Mesendoderm (in vitro differentiated cells): ENCODE data around the gene ZBTB22.

Experiments
- DNase-seq: peaks from one replicate; pipeline ENCODE4 v3.0.0; 2013
- H2AK5ac ChIP-seq: 2 replicates; pipeline ENCODE4 v1.6.1; 2013; ENCODE audit warnings: low read length, inconsistent platforms
- H2BK120ac ChIP-seq: 2 replicates; pipeline ENCODE4 v1.6.1; 2013; ENCODE audit warnings: low read depth, mild to moderate bottlenecking, low read length, moderate library complexity, mixed read lengths
- H2BK15ac ChIP-seq: replicated peaks from 2 replicates; pipeline ENCODE4 v1.6.1; 2013; ENCODE audit warnings: low read depth, mild to moderate bottlenecking, moderate library complexity
- H2BK5ac ChIP-seq: 2 replicates; pipeline ENCODE4 v1.6.1; 2013; ENCODE audit warnings: low read length, inconsistent platforms
- H3K18ac ChIP-seq: 2 replicates; pipeline ENCODE4 v1.6.1; 2013; ENCODE audit warnings: mild to moderate bottlenecking, low read length, mixed read lengths
- H3K23ac ChIP-seq: one replicate; pipeline ENCODE4 v1.6.1; 2013; ENCODE audit warnings: low read length
- H3K27ac ChIP-seq: 2 replicates; pipeline ENCODE4 v1.5.1; 2013; ENCODE audit warnings: low read depth, mild to moderate bottlenecking, inconsistent platforms, low read length, moderate library complexity
- H3K27me3 ChIP-seq: 2 replicates; pipeline ENCODE4 v1.6.1; 2013; ENCODE audit warnings: low read length, control low read depth, mild to moderate bottlenecking, inconsistent platforms; ENCODE audit not compliant: insufficient read depth, poor library complexity
- H3K36me3 ChIP-seq: 2 replicates; pipeline ENCODE4 v1.6.1; 2013; ENCODE audit warnings: low read length, inconsistent platforms; ENCODE audit not compliant: control insufficient read depth, insufficient read depth
- H3K4ac ChIP-seq: one replicate; pipeline ENCODE4 v1.6.1; 2013; ENCODE audit warnings: low read depth, mild to moderate bottlenecking, low read length, moderate library complexity
- H3K4me1 ChIP-seq: 2 replicates; pipeline ENCODE4 v1.6.1; 2013; ENCODE audit warnings: low read depth, low read length, inconsistent platforms; ENCODE audit not compliant: control insufficient read depth
- H3K4me2 ChIP-seq: 2 replicates; pipeline ENCODE4 v1.6.1; 2013; ENCODE audit warnings: low read length
- H3K4me3 ChIP-seq: 2 replicates; pipeline ENCODE4 v1.5.1; 2013; ENCODE audit warnings: mild to moderate bottlenecking, low read length
- H3K56ac ChIP-seq: one replicate; pipeline ENCODE4 v1.6.1; 2013; ENCODE audit warnings: low read length
- H3K79me1 ChIP-seq: 2 replicates; pipeline ENCODE4 v1.6.1; 2013; ENCODE audit warnings: low read length, inconsistent platforms
- H3K79me2 ChIP-seq: 2 replicates; pipeline ENCODE4 v1.6.1; 2013; ENCODE audit warnings: mild to moderate bottlenecking, low read length; ENCODE audit not compliant: control insufficient read depth, insufficient read depth
- H3K9ac ChIP-seq: 2 replicates; pipeline ENCODE4 v1.6.1; 2013; ENCODE audit warnings: low read length, inconsistent platforms
- H4K5ac ChIP-seq: one replicate; pipeline ENCODE4 v1.6.1; 2013; ENCODE audit warnings: low read length
- H4K8ac ChIP-seq: one replicate; pipeline ENCODE4 v1.6.1; 2013; ENCODE audit warnings: low read depth, mild to moderate bottlenecking, control low read depth, low read length, moderate library complexity
- WGBS: extraction: QIAGEN DNeasy Blood & Tissue Kit; methylation state at CpG from one replicate; pipeline ENCODE4 v1.1.7; 2013; ENCODE audit warnings: low lambda C conversion rate, missing lambda C conversion rate; ENCODE audit not compliant: insufficient coverage; ENCODE audit errors: extremely low coverage; 5-methylcytosine and 5-hydroxymethylcytosine counted together

ZBTB22 gene

DNA sequence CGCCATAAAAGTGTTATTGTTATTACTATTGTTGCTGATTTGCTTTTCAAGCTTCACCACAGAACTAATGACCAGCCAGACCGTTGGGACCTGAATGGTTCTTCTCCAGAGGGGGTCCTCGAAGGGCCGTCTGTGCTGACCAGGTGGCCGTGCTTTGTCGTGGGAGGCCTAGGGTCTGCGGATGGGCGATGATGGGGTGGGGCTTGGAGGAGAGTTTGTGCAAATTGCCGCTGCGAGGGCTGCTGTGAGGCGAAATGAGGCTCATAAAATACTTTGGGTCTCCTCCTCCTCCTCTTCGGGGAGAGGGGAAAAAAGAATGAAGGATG is 6.0 kb upstream of the ZBTB22 start:
- H3K9ac ChIP-seq: peak overlapping the region; percentile 64
- no peak overlapping the region for H4K5ac ChIP-seq
- no peak for DNase-seq
- no CpG with 5 or more reads among the region's 12 CpGs for WGBS
- H3K4ac ChIP-seq: no peak overlapping the region
- H3K79me1 ChIP-seq: peaks cover 7% of the 10 kb centered on the region
- peak overlapping the region; percentile 43 for H3K4me3 ChIP-seq
- H3K23ac ChIP-seq: no peak overlapping the region
- no peak overlapping the region for H3K18ac ChIP-seq
- peaks cover 26% of the 10 kb centered on the region for H3K79me2 ChIP-seq
- H3K56ac ChIP-seq: peak overlapping the region; percentile 75
- peak overlapping the region; percentile 44 for H3K4me2 ChIP-seq
- H2BK5ac ChIP-seq: no peak overlapping the region
- no peak overlapping the region for H2AK5ac ChIP-seq
- peaks cover 9% of the 10 kb centered on the region for H3K4me1 ChIP-seq
- H3K27me3 ChIP-seq: no peaks in the 10 kb centered on the region
- H2BK120ac ChIP-seq: no peak overlapping the region
- no peak overlapping the region for H2BK15ac ChIP-seq
- H4K8ac ChIP-seq: no peak overlapping the region
- H3K36me3 ChIP-seq: peaks cover 5% of the 10 kb centered on the region
- H3K27ac ChIP-seq: no peak overlapping the region

DNA sequence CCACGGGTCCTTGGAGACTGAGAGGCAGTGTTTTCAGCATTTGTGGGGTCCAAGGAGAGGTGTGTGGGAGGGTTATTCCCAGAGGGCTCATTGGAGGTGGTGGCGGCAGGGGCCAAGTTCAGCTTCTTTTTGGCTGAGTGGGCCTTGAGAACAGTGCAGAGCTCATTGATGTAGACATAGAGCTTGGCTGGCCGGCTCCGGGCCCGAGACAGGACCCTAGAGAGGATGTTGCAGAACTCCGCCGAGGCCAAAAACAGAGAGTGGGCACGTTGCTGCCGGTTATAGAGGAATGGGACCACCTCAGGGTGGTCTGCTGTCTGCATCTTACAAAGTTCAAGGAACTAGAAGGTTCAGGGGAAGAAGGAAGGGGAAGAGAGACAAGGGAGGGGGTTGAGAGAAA is 3.7 kb upstream of the ZBTB22 start:
- no peak for DNase-seq
- Histone ChIP-seq H3K27me3 (no peaks in the 10 kb centered on the region), H3K36me3 (peaks cover 5% of the 10 kb centered on the region), H3K4ac (no peak overlapping the region), H4K8ac (no peak overlapping the region), H3K18ac (no peak overlapping the region), H3K9ac (peak overlapping the region; percentile 87), H3K23ac (no peak overlapping the region), H2BK120ac (no peak overlapping the region), H3K79me2 (peaks cover 26% of the 10 kb centered on the region), H4K5ac (no peak overlapping the region), H2BK15ac (no peak overlapping the region), H2BK5ac (no peak overlapping the region), H3K79me1 (peaks cover 7% of the 10 kb centered on the region), H3K4me3 (no peak overlapping the region), H2AK5ac (no peak overlapping the region), H3K27ac (peak overlapping the region; percentile 48), H3K56ac (peak overlapping the region; percentile 99), H3K4me2 (peak overlapping the region; percentile 97), H3K4me1 (peaks cover 9% of the 10 kb centered on the region)
- no CpG with 5 or more reads among the region's 9 CpGs for WGBS

DNA sequence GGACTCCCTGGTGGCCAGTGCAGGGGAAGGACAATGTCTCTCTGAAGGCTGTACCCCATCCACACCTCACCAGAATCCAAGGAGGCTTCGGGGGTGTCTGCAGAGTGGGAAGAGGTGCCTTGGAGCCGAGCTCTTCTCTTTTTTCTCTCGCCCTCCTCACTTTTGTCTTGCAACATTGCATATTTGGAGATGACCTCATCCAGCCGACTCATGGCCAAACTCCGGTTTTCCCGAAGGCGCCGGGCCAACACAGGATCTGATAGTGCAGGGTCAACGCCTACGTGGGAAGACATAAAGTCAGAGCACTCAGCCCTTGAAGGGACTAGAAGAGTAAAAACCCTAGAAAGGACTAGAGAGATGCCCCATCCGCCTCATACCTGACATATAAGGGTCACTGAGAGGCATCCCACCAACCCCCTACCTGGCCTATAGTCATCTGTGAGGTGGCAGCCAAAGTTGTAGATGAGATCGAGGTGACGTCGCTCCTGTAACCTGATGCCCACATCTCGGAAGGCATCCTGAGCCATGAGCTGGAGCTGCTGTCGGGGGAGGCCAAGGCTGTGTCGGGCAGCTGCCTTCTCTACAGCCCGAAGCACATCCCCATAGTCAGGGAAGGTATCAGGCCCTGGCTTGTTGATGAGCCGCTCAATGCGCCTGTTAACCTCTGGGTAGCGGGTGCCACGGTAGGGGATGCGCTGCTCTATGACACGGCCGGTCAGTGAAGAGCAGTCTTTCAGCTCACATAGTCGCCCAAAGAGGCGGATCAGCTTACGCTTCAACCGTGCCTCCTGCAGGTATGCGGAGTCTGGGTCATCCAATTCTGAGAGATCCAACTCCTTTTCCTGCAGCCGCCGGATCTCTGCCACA is 3.0 kb upstream of the ZBTB22 start:
- H3K4me3 ChIP-seq: no peak overlapping the region

DNA sequence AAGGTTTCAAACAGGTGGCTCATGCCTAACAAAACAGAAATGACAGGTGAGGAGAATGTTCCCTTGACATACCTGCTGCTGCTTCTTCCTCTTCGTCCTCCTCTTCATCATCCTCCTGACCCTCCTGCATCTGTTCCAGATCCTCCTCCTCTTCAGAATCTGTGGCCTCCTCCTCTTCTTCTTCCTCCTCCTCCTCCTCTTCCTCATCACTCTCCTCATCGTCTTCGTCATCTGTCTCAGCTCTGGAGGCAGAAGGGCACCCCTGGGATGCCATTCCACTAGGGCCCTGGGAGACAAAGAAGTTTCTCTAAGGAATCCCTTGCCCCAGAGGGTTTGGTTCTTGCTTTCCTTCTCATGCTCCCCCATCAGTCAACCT is 2.4 kb upstream of the ZBTB22 start:
- Histone ChIP-seq H3K27me3 (no peaks in the 10 kb centered on the region), H3K4ac (no peak overlapping the region), H3K79me1 (peaks cover 7% of the 10 kb centered on the region), H2BK15ac (no peak overlapping the region), H4K5ac (no peak overlapping the region), H3K4me3 (no peak overlapping the region), H3K23ac (no peak overlapping the region), H3K79me2 (peaks cover 26% of the 10 kb centered on the region), H2BK5ac (no peak overlapping the region), H2AK5ac (no peak overlapping the region), H2BK120ac (no peak overlapping the region), H3K56ac (no peak overlapping the region), H3K27ac (no peak overlapping the region), H3K18ac (no peak overlapping the region), H4K8ac (no peak overlapping the region), H3K4me1 (peaks cover 9% of the 10 kb centered on the region), H3K36me3 (peaks cover 5% of the 10 kb centered on the region), H3K9ac (no peak overlapping the region), H3K4me2 (no peak overlapping the region)
- no peak for DNase-seq
- no CpG with 5 or more reads among the region's 3 CpGs for WGBS

More for the DNA sequence above, 3.0 kb upstream of the ZBTB22 start:
- no peak overlapping the region for H4K8ac ChIP-seq
- no peak overlapping the region for H2BK120ac ChIP-seq
- H3K56ac ChIP-seq: peak overlapping the region; percentile 99
- peak; percentile 91 for DNase-seq
- peaks cover 7% of the 10 kb centered on the region for H3K79me1 ChIP-seq
- H3K18ac ChIP-seq: no peak overlapping the region
- H3K4me1 ChIP-seq: peaks cover 9% of the 10 kb centered on the region
- H3K27ac ChIP-seq: peak overlapping the region; percentile 48
- no peak overlapping the region for H3K4ac ChIP-seq
- WGBS: no CpG with 5 or more reads among the region's 32 CpGs
- H3K27me3 ChIP-seq: no peaks in the 10 kb centered on the region
- peaks cover 26% of the 10 kb centered on the region for H3K79me2 ChIP-seq
- peak overlapping the region; percentile 3 for H3K4me2 ChIP-seq
- no peak overlapping the region for H3K23ac ChIP-seq
- no peak overlapping the region for H2BK5ac ChIP-seq
- H3K36me3 ChIP-seq: peaks cover 5% of the 10 kb centered on the region
- H2AK5ac ChIP-seq: no peak overlapping the region
- H2BK15ac ChIP-seq: no peak overlapping the region
- no peak overlapping the region for H4K5ac ChIP-seq
- H3K9ac ChIP-seq: peak overlapping the region; percentile 87

DNA sequence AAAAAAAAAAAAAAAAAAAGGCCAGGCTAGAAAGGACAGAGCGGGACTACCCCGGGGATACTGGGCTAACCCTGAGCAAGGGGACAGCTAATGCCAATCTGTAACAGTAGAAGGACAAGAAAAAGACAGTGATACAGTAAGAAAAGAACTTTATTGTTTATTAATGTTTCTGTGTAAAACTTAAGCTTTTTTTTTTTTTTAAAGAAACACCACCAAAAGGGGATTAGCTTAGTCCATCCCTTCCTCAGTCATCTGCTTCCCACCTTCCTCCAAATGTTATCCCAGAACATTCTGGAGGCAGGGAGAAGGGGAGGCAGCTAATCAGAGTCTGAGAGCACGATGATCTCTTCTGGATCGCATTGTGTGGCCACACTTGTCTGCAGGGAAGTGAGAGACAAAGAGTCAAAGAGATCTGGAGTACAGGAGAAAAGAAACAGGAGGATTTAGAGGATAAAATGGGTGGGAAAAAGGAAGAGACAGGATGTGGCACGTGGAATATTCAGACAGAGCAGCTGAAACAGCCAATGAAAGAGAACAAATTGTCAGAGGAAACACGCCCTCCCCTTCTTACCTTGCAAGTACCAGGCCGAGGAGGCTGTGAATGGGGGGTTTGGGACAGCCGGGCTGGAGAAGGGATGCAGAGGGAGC is 1.0 kb upstream of the ZBTB22 start:
- WGBS: no CpG with 5 or more reads among the region's 8 CpGs
- DNase-seq: no peak

More for the DNA sequence above, 1.0 kb upstream of the ZBTB22 start:
- H3K23ac ChIP-seq: no peak overlapping the region
- H3K4me2 ChIP-seq: peak overlapping the region; percentile 14
- no peak overlapping the region for H3K27ac ChIP-seq
- peak overlapping the region; percentile 57 for H3K9ac ChIP-seq
- H4K8ac ChIP-seq: no peak overlapping the region
- H3K56ac ChIP-seq: peak overlapping the region; percentile 19
- peaks cover 5% of the 10 kb centered on the region for H3K36me3 ChIP-seq
- H3K79me2 ChIP-seq: peaks cover 26% of the 10 kb centered on the region
- no peak overlapping the region for H2BK15ac ChIP-seq
- no peak overlapping the region for H3K4me3 ChIP-seq
- H3K27me3 ChIP-seq: no peaks in the 10 kb centered on the region
- peaks cover 3% of the 10 kb centered on the region for H3K4me1 ChIP-seq
- no peak overlapping the region for H3K18ac ChIP-seq
- no peak overlapping the region for H4K5ac ChIP-seq
- no peak overlapping the region for H2AK5ac ChIP-seq
- no peak overlapping the region for H3K4ac ChIP-seq
- H2BK5ac ChIP-seq: no peak overlapping the region
- H3K79me1 ChIP-seq: peaks cover 7% of the 10 kb centered on the region
- no peak overlapping the region for H2BK120ac ChIP-seq
